K562 (cell line): ENCODE results near the gene HIVEP1. TPM values are rescaled to one million over a fixed set of nuclear protein-coding genes. Genes with fewer than 3 reads are reported as not detected.

Experiments used
- ATAC-seq: fragments of 200-7000 bp; cut with Tn5 transposase; 3 replicates; pipeline ENCODE4 v1.9.1; 2020; ENCODE audit warnings: moderate library complexity
- BruUV-seq: library from RNA; stranded (reverse); fragments of 400-500 nt; replicated peaks from 2 replicates; lab custom pipeline; 2021; lab: Mats Ljungman, UMichigan
- CTCF ChIA-PET: fragments of 300-600 bp; formaldehyde crosslinking; extraction: SDS; loops from one replicate; lab custom pipeline; 2021; ENCODE audit warnings: low intra/inter-chr PET ratio; lab: Yijun Ruan, JAX
- POLR2A ChIA-PET: fragments of 300-600, 350-650 bp; sonication (Branson Sonifier 250); formaldehyde crosslinking; extraction: SDS; loops from one replicate; lab custom pipeline; 2021; ENCODE audit warnings: antibody characterized with exemption, inconsistent platforms; lab: Yijun Ruan, JAX
- DNase-seq, 4 experiments: peaks; one replicate each; pipeline versions ENCODE4 v3.0.0 to v3.0.0-alpha.2; 2011 to 2018; ENCODE audit warnings: low spot score in 3 of 4, mixed read lengths in 3 of 4; ENCODE audit errors: extremely low read depth in 1 of 4
- FAIRE-seq: peaks from 2 replicates; lab custom pipeline; 2011; peaks lifted over from hg19 to GRCh38; lab: Jason Lieb, UNC
- H2AFZ ChIP-seq: 2 replicates; pipeline ENCODE4 v1.6.0; 2011; ENCODE audit warnings: low read depth, low read length, control low read depth, inconsistent platforms
- H3K27ac ChIP-seq: fragments of 200-600 bp; 3 replicates; pipeline ENCODE4 v1.8.0; 2011; ENCODE audit warnings: low read depth, mild to moderate bottlenecking, control low read depth, inconsistent platforms, low read length, moderate library complexity, mixed read lengths; ENCODE audit errors: extremely low read depth
- H3K27me3 ChIP-seq, 2 experiments: fragments of 300-600 bp in 1 of 2; 2 replicates in 1 of 2; 3 replicates in 1 of 2; pipeline versions ENCODE4 v1.6.0 to v1.8.0; 2011; ENCODE audit warnings: inconsistent platforms in 2 of 2, low read length in 2 of 2, mild to moderate bottlenecking in 1 of 2, mixed read lengths in 1 of 2, moderate library complexity in 1 of 2; ENCODE audit not compliant: control insufficient read depth in 2 of 2, insufficient read depth in 2 of 2
- H3K36me3 ChIP-seq: fragments of 300-600 bp; 3 replicates; pipeline ENCODE4 v1.8.0; 2011; ENCODE audit warnings: mild to moderate bottlenecking, low read length, inconsistent platforms; ENCODE audit not compliant: control insufficient read depth, insufficient read depth
- H3K4me1 ChIP-seq, 2 experiments: fragments of 200-600 bp in 1 of 2; replicated peaks in 1 of 2; 2 replicates in 1 of 2; 3 replicates in 1 of 2; pipeline versions ENCODE4 v1.5.1 to v1.8.0; 2011; ENCODE audit warnings: inconsistent platforms in 2 of 2, low read length in 2 of 2, mild to moderate bottlenecking in 1 of 2, mixed read lengths in 1 of 2, moderate library complexity in 1 of 2; ENCODE audit not compliant: control insufficient read depth in 2 of 2, insufficient read depth in 2 of 2
- H3K4me2 ChIP-seq: 2 replicates; pipeline ENCODE4 v1.6.1; 2011; ENCODE audit warnings: low read length, control low read depth, inconsistent platforms, mixed read lengths; ENCODE audit not compliant: insufficient read depth
- H3K4me3 ChIP-seq: fragments of 200-600 bp; sonication (generic), shearing (Covaris generic); 2 replicates; pipeline ENCODE4 v1.5.1; 2016; ENCODE audit warnings: control low read depth, inconsistent platforms
- H3K79me2 ChIP-seq: fragments of 200-600 bp; 3 replicates; pipeline ENCODE4 v1.8.0; 2011; ENCODE audit warnings: low read length, inconsistent platforms; ENCODE audit not compliant: control insufficient read depth, insufficient read depth
- H3K9ac ChIP-seq, 2 experiments: 2 replicates each; pipeline versions ENCODE4 v1.6.0 to v1.6.1; 2011; ENCODE audit warnings: low read depth in 2 of 2, low read length in 2 of 2, control low read depth in 1 of 2, inconsistent platforms in 1 of 2, mild to moderate bottlenecking in 1 of 2, mixed read lengths in 1 of 2; ENCODE audit not compliant: insufficient read depth in 1 of 2
- H3K9me1 ChIP-seq: one replicate; pipeline ENCODE4 v1.6.0; 2011; ENCODE audit warnings: inconsistent platforms, mild to moderate bottlenecking, low read length, moderate library complexity; ENCODE audit not compliant: control insufficient read depth, insufficient read depth
- H3K9me3 ChIP-seq: replicated peaks from 2 replicates; pipeline ENCODE4 v1.5.1; 2011; ENCODE audit warnings: low read depth, low read length, inconsistent platforms; ENCODE audit not compliant: control insufficient read depth, insufficient read depth
- H4K20me1 ChIP-seq: replicated peaks from 2 replicates; pipeline ENCODE4 v1.6.1; 2011; ENCODE audit warnings: low read length, inconsistent platforms, mixed read lengths; ENCODE audit not compliant: control insufficient read depth, insufficient read depth
- ARID1B ChIP-seq: fragments of 450-650 bp; IDR thresholded peaks from 2 replicates; pipeline ENCODE4 v1.6.1; 2016; ENCODE audit warnings: antibody characterized with exemption, mild to moderate bottlenecking, inconsistent platforms
- CGGBP1 ChIP-seq: fragments of 250-450 bp; sonication (Bioruptor Pico); IDR thresholded peaks from 2 replicates; pipeline ENCODE4 v1.9.0; 2021; ENCODE audit warnings: mild to moderate bottlenecking
- DPF2 ChIP-seq: fragments of 450-650 bp; IDR thresholded peaks from 2 replicates; pipeline ENCODE4 v1.6.1; 2016
- FOXA3 ChIP-seq, 2 experiments: fragments of 450-650 bp in 1 of 2; sonication (generic) in 1 of 2; formaldehyde crosslinking; IDR thresholded peaks in 1 of 2; conservative IDR thresholded peaks in 1 of 2; 2 replicates each; pipeline versions ENCODE4 v1.4.0 to v1.8.0; 2020 to 2022; ENCODE audit warnings: mild to moderate bottlenecking in 2 of 2, missing genetic modification reagents in 1 of 2
- JUND ChIP-seq, 2 experiments: IDR thresholded peaks; 2 replicates in 1 of 2; 3 replicates in 1 of 2; pipeline ENCODE4 v1.6.1; 2011; ENCODE audit warnings: borderline replicate concordance in 2 of 2, low read depth in 2 of 2, low read length in 2 of 2, improper control_type of control experiment in 1 of 2, missing biosample characterization in 1 of 2, missing genetic modification characterization in 1 of 2, missing genetic modification reagents in 1 of 2
- NCOA4 ChIP-seq: fragments of 450-650 bp; IDR thresholded peaks from 2 replicates; pipeline ENCODE4 v1.6.1; 2018; ENCODE audit warnings: mild to moderate bottlenecking; ENCODE audit not compliant: partially characterized antibody
- SAFB2 ChIP-seq: fragments of 200-400 bp; formaldehyde crosslinking; IDR thresholded peaks from 2 replicates; pipeline ENCODE4 v1.6.1; 2018; ENCODE audit warnings: borderline replicate concordance, low read length, low read depth, moderate library complexity; ENCODE audit not compliant: severe bottlenecking
- SMARCA4 ChIP-seq: fragments of 450-650 bp; IDR thresholded peaks from 2 replicates; pipeline ENCODE4 v1.6.1; 2016
- SOX6 ChIP-seq: fragments of 450-650 bp; IDR thresholded peaks from 2 replicates; pipeline ENCODE4 v1.6.1; 2014; ENCODE audit warnings: mild to moderate bottlenecking
- TAF1 ChIP-seq: IDR thresholded peaks from 2 replicates; pipeline ENCODE4 v1.6.1; 2011; ENCODE audit warnings: mild to moderate bottlenecking, low read length, moderate library complexity; ENCODE audit not compliant: insufficient read depth, control insufficient read depth, severe bottlenecking; ENCODE audit errors: extremely low read depth
- ZEB2 ChIP-seq: fragments of 450-650 bp; IDR thresholded peaks from 2 replicates; pipeline ENCODE4 v1.6.1; 2016
- ZNF134 ChIP-seq: fragments of 250-450 bp; sonication (Bioruptor Pico); conservative IDR thresholded peaks from 2 replicates; pipeline ENCODE4 v1.4.0; 2020
- ZNF507 ChIP-seq: conservative IDR thresholded peaks from 2 replicates; pipeline ENCODE4 v1.6.1; 2017; ENCODE audit warnings: missing genetic modification characterization, missing compliant biosample characterization
- WGBS: fragments of 100-300 bp; shearing (Covaris generic); methylation state at CpG from one replicate; pipeline ENCODE4 v1.1.6; 2016; ENCODE audit warnings: low coverage, mixed read lengths; ENCODE audit not compliant: insufficient coverage; ENCODE audit errors: missing lambda C conversion rate; 5-methylcytosine and 5-hydroxymethylcytosine counted together
- in situ Hi-C: fragments of 300-500 bp; cut with MboI; formaldehyde crosslinking; loops from 4 replicates; pipeline ENCODE4 v1.15.0; 2018; ENCODE audit warnings: inconsistent platforms, mixed read lengths
- intact Hi-C: fragments of 100-400 bp; cut with micrococcal nuclease; formaldehyde crosslinking; loops from 2 replicates; pipeline ENCODE4 v1.14.2; 2022
- polyA plus RNA-seq, 8 experiments: library from polyadenylated mRNA; depleted of rRNA in 4 of 8; stranded (reverse) in 5 of 8; unstranded in 3 of 8; fragments of >200 nt; fragmentation: Nextera tagmentation in 2 of 8; fragmentation: Illumina TruSeq in 1 of 8; extraction: Ambion mirVana in 2 of 8; extraction: Trizol in 1 of 8; gene quantifications; 2 replicates each; pipeline versions ENCODE4 v1.2.1 to v1.2.3, GENCODE V29; 2011 to 2014; ENCODE audit warnings: inconsistent platforms in 1 of 8, missing spikeins in 1 of 8
- total RNA-seq, 7 experiments: library from RNA; depleted of rRNA in 6 of 7; stranded (reverse); fragments of >200 nt in 6 of 7; fragmentation: Illumina TruSeq in 2 of 7; extraction: Trizol in 2 of 7; gene quantifications; 2 replicates each; pipeline versions ENCODE4 v1.2.1 to v1.2.3, GENCODE V29; 2011 to 2021; ENCODE audit warnings: low replicate concordance in 1 of 7
- TF ChIP-seq, protein P1 (sequence below): fragments of 450-650 bp; formaldehyde crosslinking; IDR thresholded peaks from 2 replicates; pipeline ENCODE4 v1.4.0; 2020; ENCODE audit warnings: mild to moderate bottlenecking, moderate library complexity

HIVEP1 gene
- total and polyA plus RNA-seq, 9 of the 15 experiments (the other 6 are each of a cell fraction or from before 2014, with no cell fraction given), result 6.0 to 33.3 (median 21.7) TPM

DNA sequence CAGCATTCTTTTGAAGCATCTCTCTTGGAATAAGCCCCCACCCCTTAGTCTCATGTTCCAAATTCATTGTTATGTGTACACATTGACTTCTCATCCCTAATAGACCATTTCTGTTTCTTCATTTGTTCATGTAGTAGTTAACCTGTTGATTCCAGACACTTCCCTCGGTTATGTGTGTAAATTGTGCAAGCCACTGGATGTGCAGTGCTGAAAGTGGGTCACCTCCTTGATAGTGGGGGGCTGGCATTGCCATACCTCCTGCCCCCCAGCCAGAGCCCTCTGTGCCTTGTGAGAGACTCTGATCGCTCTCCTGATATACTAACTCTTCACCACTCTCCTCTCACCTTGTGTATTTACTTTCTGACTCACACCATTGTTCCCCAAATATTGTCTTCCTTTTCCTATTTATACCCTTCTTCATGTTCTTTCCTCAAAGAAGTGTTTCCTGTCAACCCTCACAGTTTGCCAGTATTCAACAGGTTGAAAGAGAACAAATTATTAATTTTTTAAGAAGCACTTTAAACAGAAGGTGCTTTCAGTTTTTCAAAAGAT is 59.0 kb downstream of the HIVEP1 start:
- Histone ChIP-seq H3K9ac (no peak overlapping the region), H3K79me2 (peaks cover 95% of the 10 kb centered on the region), H3K9me3 (no peaks in the 10 kb centered on the region), H3K36me3 (no peaks in the 10 kb centered on the region), H3K4me2 (no peak overlapping the region), H3K4me3 (no peak overlapping the region), H2AFZ (no peak overlapping the region), H4K20me1 (0 out of 2 replicates have a peak, but pooled peaks cover 2% of the 10 kb centered on the region)
- in situ Hi-C loops, result no loop called here
- POLR2A ChIA-PET, result no interaction called here
- BruUV-seq, result no TSS peak
- intact Hi-C loops, result no loop called here
- ATAC-seq (no peak), DNase-seq (no peak)
- TF ChIP-seq NCOA4, result no peak
- no peak for TF ChIP-seq CGGBP1 (CRISPR knock-in tag)
- peak; percentile 63 to 72; a peak in 3 of 4 replicates for TF ChIP-seq FOXA3 (CRISPR knock-in tag; conservative IDR thresholded peaks at IDR 0.05 in 1 of 2, IDR thresholded peaks at IDR 0.05 in 1 of 2)
- TF ChIP-seq ZNF134, result no peak
- TF ChIP-seq ARID1B, result peak; percentile 37
- TF ChIP-seq ZNF507 (tag), result no peak
- TF ChIP-seq SAFB2, result no peak
- TF ChIP-seq DPF2, result peak; percentile 52; the same call in 1 of the 2 replicates
- no peak for TF ChIP-seq ZEB2
- TF ChIP-seq TAF1, result no peak
- peak; percentile 22; the same call in 1 of the 2 replicates for TF ChIP-seq SMARCA4
- TF ChIP-seq SOX6, result peak; percentile 89
- peak; percentile 63; the same call in 1 of the 2 replicates for TF ChIP-seq JUND (IDR thresholded peaks at IDR 0.05; ENCODE audit: borderline replicate concordance, low read depth, low read length)
- no peak; the same call in 2 of the 3 replicates for TF ChIP-seq JUND (tag; IDR thresholded peaks at IDR 0.05; ENCODE audit: borderline replicate concordance, low read depth, low read length)
- TF ChIP-seq, protein P1, sequence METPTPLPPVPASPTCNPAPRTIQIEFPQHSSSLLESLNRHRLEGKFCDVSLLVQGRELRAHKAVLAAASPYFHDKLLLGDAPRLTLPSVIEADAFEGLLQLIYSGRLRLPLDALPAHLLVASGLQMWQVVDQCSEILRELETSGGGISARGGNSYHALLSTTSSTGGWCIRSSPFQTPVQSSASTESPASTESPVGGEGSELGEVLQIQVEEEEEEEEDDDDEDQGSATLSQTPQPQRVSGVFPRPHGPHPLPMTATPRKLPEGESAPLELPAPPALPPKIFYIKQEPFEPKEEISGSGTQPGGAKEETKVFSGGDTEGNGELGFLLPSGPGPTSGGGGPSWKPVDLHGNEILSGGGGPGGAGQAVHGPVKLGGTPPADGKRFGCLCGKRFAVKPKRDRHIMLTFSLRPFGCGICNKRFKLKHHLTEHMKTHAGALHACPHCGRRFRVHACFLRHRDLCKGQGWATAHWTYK, result no peak
- TF ChIP-seq, all 486 proteins: peak for 6
- Histone ChIP-seq H3K27ac (no peak overlapping the region), H3K27me3 (no peaks in the 10 kb centered on the region), H3K9me1 (no peaks in the 10 kb centered on the region), H3K4me1 (peaks cover 2 to 19% of the 10 kb centered on the region in 2 experiments; a peak in 4 of 5 replicates)
- CTCF ChIA-PET, result no interaction called here
- 44% methylated on average over 2 of the region's 2 CpGs for WGBS
- no peak for FAIRE-seq
